K562 (cell line): ENCODE measurements around the gene PRELID1. TPM values are rescaled to one million over a fixed set of nuclear protein-coding genes. Genes with fewer than 3 reads are reported as not detected.

Source experiments
- ATAC-seq: fragments of 200-7000 bp; cut with Tn5 transposase; 3 replicates; pipeline ENCODE4 v1.9.1; 2020; ENCODE audit warnings: moderate library complexity
- BruUV-seq: library from RNA; stranded (reverse); fragments of 400-500 nt; replicated peaks from 2 replicates; lab custom pipeline; 2021; lab: Mats Ljungman, UMichigan
- CTCF ChIA-PET: fragments of 300-600 bp; formaldehyde crosslinking; extraction: SDS; loops from one replicate; lab custom pipeline; 2021; ENCODE audit warnings: low intra/inter-chr PET ratio; lab: Yijun Ruan, JAX
- POLR2A ChIA-PET: fragments of 300-600, 350-650 bp; sonication (Branson Sonifier 250); formaldehyde crosslinking; extraction: SDS; loops from one replicate; lab custom pipeline; 2021; ENCODE audit warnings: antibody characterized with exemption, inconsistent platforms; lab: Yijun Ruan, JAX
- DNase-seq, 4 experiments: peaks; one replicate each; pipeline versions ENCODE4 v3.0.0 to v3.0.0-alpha.2; 2011 to 2018; ENCODE audit warnings: low spot score in 3 of 4, mixed read lengths in 3 of 4; ENCODE audit errors: extremely low read depth in 1 of 4
- FAIRE-seq: peaks from 2 replicates; lab custom pipeline; 2011; peaks lifted over from hg19 to GRCh38; lab: Jason Lieb, UNC
- H2AFZ ChIP-seq: 2 replicates; pipeline ENCODE4 v1.6.0; 2011; ENCODE audit warnings: low read depth, low read length, control low read depth, inconsistent platforms
- H3K27ac ChIP-seq: fragments of 200-600 bp; 3 replicates; pipeline ENCODE4 v1.8.0; 2011; ENCODE audit warnings: low read depth, mild to moderate bottlenecking, control low read depth, inconsistent platforms, low read length, moderate library complexity, mixed read lengths; ENCODE audit errors: extremely low read depth
- H3K27me3 ChIP-seq, 2 experiments: fragments of 300-600 bp in 1 of 2; 2 replicates in 1 of 2; 3 replicates in 1 of 2; pipeline versions ENCODE4 v1.6.0 to v1.8.0; 2011; ENCODE audit warnings: inconsistent platforms in 2 of 2, low read length in 2 of 2, mild to moderate bottlenecking in 1 of 2, mixed read lengths in 1 of 2, moderate library complexity in 1 of 2; ENCODE audit not compliant: control insufficient read depth in 2 of 2, insufficient read depth in 2 of 2
- H3K36me3 ChIP-seq: fragments of 300-600 bp; 3 replicates; pipeline ENCODE4 v1.8.0; 2011; ENCODE audit warnings: mild to moderate bottlenecking, low read length, inconsistent platforms; ENCODE audit not compliant: control insufficient read depth, insufficient read depth
- H3K4me1 ChIP-seq, 2 experiments: fragments of 200-600 bp in 1 of 2; replicated peaks in 1 of 2; 2 replicates in 1 of 2; 3 replicates in 1 of 2; pipeline versions ENCODE4 v1.5.1 to v1.8.0; 2011; ENCODE audit warnings: inconsistent platforms in 2 of 2, low read length in 2 of 2, mild to moderate bottlenecking in 1 of 2, mixed read lengths in 1 of 2, moderate library complexity in 1 of 2; ENCODE audit not compliant: control insufficient read depth in 2 of 2, insufficient read depth in 2 of 2
- H3K4me2 ChIP-seq: 2 replicates; pipeline ENCODE4 v1.6.1; 2011; ENCODE audit warnings: low read length, control low read depth, inconsistent platforms, mixed read lengths; ENCODE audit not compliant: insufficient read depth
- H3K4me3 ChIP-seq: fragments of 200-600 bp; sonication (generic), shearing (Covaris generic); 2 replicates; pipeline ENCODE4 v1.5.1; 2016; ENCODE audit warnings: control low read depth, inconsistent platforms
- H3K79me2 ChIP-seq: fragments of 200-600 bp; 3 replicates; pipeline ENCODE4 v1.8.0; 2011; ENCODE audit warnings: low read length, inconsistent platforms; ENCODE audit not compliant: control insufficient read depth, insufficient read depth
- H3K9ac ChIP-seq, 2 experiments: 2 replicates each; pipeline versions ENCODE4 v1.6.0 to v1.6.1; 2011; ENCODE audit warnings: low read depth in 2 of 2, low read length in 2 of 2, control low read depth in 1 of 2, inconsistent platforms in 1 of 2, mild to moderate bottlenecking in 1 of 2, mixed read lengths in 1 of 2; ENCODE audit not compliant: insufficient read depth in 1 of 2
- H3K9me1 ChIP-seq: one replicate; pipeline ENCODE4 v1.6.0; 2011; ENCODE audit warnings: inconsistent platforms, mild to moderate bottlenecking, low read length, moderate library complexity; ENCODE audit not compliant: control insufficient read depth, insufficient read depth
- H3K9me3 ChIP-seq: replicated peaks from 2 replicates; pipeline ENCODE4 v1.5.1; 2011; ENCODE audit warnings: low read depth, low read length, inconsistent platforms; ENCODE audit not compliant: control insufficient read depth, insufficient read depth
- H4K20me1 ChIP-seq: replicated peaks from 2 replicates; pipeline ENCODE4 v1.6.1; 2011; ENCODE audit warnings: low read length, inconsistent platforms, mixed read lengths; ENCODE audit not compliant: control insufficient read depth, insufficient read depth
- POLR2G ChIP-seq: fragments of 200-400 bp; formaldehyde crosslinking; IDR thresholded peaks from 2 replicates; pipeline ENCODE4 v1.6.1; 2017; ENCODE audit warnings: low read depth, mild to moderate bottlenecking, antibody characterized with exemption, low read length, moderate library complexity
- RBFOX2 ChIP-seq: fragments of 200-400 bp; formaldehyde crosslinking; IDR thresholded peaks from 2 replicates; pipeline ENCODE4 v1.6.1; 2017; ENCODE audit warnings: low read depth, mild to moderate bottlenecking, low read length, moderate library complexity
- TAL1 ChIP-seq: fragments of 450-650 bp; IDR thresholded peaks from 2 replicates; pipeline ENCODE4 v1.6.1; 2016; ENCODE audit warnings: mild to moderate bottlenecking
- WGBS: fragments of 100-300 bp; shearing (Covaris generic); methylation state at CpG from one replicate; pipeline ENCODE4 v1.1.6; 2016; ENCODE audit warnings: low coverage, mixed read lengths; ENCODE audit not compliant: insufficient coverage; ENCODE audit errors: missing lambda C conversion rate; 5-methylcytosine and 5-hydroxymethylcytosine counted together
- in situ Hi-C: fragments of 300-500 bp; cut with MboI; formaldehyde crosslinking; loops from 4 replicates; pipeline ENCODE4 v1.15.0; 2018; ENCODE audit warnings: inconsistent platforms, mixed read lengths
- intact Hi-C: fragments of 100-400 bp; cut with micrococcal nuclease; formaldehyde crosslinking; loops from 2 replicates; pipeline ENCODE4 v1.14.2; 2022
- polyA plus RNA-seq, 8 experiments: library from polyadenylated mRNA; depleted of rRNA in 4 of 8; stranded (reverse) in 5 of 8; unstranded in 3 of 8; fragments of >200 nt; fragmentation: Nextera tagmentation in 2 of 8; fragmentation: Illumina TruSeq in 1 of 8; extraction: Ambion mirVana in 2 of 8; extraction: Trizol in 1 of 8; gene quantifications; 2 replicates each; pipeline versions ENCODE4 v1.2.1 to v1.2.3, GENCODE V29; 2011 to 2014; ENCODE audit warnings: inconsistent platforms in 1 of 8, missing spikeins in 1 of 8
- total RNA-seq, 7 experiments: library from RNA; depleted of rRNA in 6 of 7; stranded (reverse); fragments of >200 nt in 6 of 7; fragmentation: Illumina TruSeq in 2 of 7; extraction: Trizol in 2 of 7; gene quantifications; 2 replicates each; pipeline versions ENCODE4 v1.2.1 to v1.2.3, GENCODE V29; 2011 to 2021; ENCODE audit warnings: low replicate concordance in 1 of 7

PRELID1 gene
- total and polyA plus RNA-seq, 9 of the 15 experiments (the other 6 are each of a cell fraction or from before 2014, with no cell fraction given): 40.1 to 484 (median 340) TPM

DNA sequence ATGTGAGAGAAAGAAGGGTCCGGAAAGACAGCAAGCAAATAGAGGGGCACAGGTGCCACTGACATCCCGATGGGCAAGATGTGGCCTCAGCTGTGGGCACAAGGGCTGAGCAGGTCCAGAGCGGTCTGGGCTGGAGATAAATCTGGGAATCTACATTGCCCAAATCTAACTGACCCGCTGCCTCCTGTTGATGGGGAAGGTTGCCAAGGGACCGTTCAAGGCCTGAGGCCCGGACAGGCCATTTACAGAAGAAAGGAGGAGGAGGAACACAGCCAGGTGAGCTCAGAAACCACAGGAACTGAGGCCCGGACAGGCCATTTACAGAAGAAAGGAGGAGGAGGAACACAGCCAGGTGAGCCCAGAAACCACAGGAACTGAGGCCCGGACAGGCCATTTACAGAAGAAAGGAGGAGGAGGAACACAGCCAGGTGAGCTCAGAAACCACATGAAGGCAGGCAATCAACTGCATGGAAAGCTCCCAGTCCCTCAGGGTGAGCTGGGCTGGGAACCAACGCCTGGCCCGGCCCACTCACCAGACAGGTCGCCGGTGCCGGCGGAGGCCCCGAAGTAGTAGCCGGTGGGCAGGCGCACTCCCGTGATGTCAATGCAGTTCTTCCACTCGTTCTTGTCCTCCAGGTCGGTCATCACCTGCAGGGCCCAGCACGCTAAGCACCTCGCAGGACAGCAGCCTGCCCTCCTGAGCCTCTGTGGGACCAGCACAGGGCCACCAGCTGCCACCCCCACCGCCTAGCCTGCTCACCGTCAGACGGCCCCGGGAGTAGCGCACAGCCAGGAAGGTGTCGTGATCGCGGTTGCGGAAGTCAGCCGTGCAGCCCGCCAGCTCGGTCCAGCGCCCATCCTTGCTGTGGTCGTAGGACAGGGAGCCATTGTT lies 33.2 kb downstream of the PRELID1 start:
- H3K27me3 ChIP-seq: no peaks in the 10 kb centered on the region
- 0 out of 2 replicates have a peak, but pooled peaks cover 8% of the 10 kb centered on the region for H4K20me1 ChIP-seq
- H3K4me2 ChIP-seq: no peak overlapping the region
- H3K4me1 ChIP-seq: no peaks in the 10 kb centered on the region; a peak in 1 of 5 replicates
- ATAC-seq: no peak
- no peak overlapping the region for H3K4me3 ChIP-seq
- WGBS: 94% methylated on average over 33 of the region's 36 CpGs
- ChIA-PET POLR2A (interaction anchor here (1.0 to 1.2 kb wide), 2 partner anchors 15 to 39 kb away, joined by 4 read pairs; partner anchors contain the start of gene LMAN2), CTCF (no interaction called here)
- no peaks in the 10 kb centered on the region for H3K9me1 ChIP-seq
- H3K9me3 ChIP-seq: no peaks in the 10 kb centered on the region
- peaks cover 93% of the 10 kb centered on the region for H3K36me3 ChIP-seq
- H3K9ac ChIP-seq: peak overlapping the region in 1 of 2 experiments; percentile 52; a peak in 1 of 4 replicates
- FAIRE-seq: no peak
- in situ Hi-C loops: no loop called here
- no peak overlapping the region for H2AFZ ChIP-seq
- TF ChIP-seq POLR2G (peak; percentile 55), RBFOX2 (peak; percentile 40; the same call in 1 of the 2 replicates), TAL1 (no peak)
- no peak for DNase-seq
- intact Hi-C loops: no loop called here
- H3K27ac ChIP-seq: no peak overlapping the region
- peaks cover 18% of the 10 kb centered on the region for H3K79me2 ChIP-seq
- no TSS peak for BruUV-seq
